Lower lobe of right lung (tissue), 2 donors: ENCODE measurements around the gene TMEM184A. TPM values are rescaled to one million over a fixed set of nuclear protein-coding genes. Genes with fewer than 3 reads are reported as not detected.

ENCODE experiments used
- ATAC-seq, 2 donors: fragments of 200-7000 bp; cut with Tn5 transposase; one replicate each; pipeline ENCODE4 v1.9.1; 2020 to 2022; ENCODE audit warnings: mild to moderate bottlenecking in 2 of 2, moderate library complexity in 2 of 2
- DNase-seq: peaks from one replicate; pipeline ENCODE4 v3.0.0-alpha.2; 2020
- H3K27ac ChIP-seq: fragments of 200-600 bp; one replicate; pipeline ENCODE4 v1.8.0; 2022
- H3K27me3 ChIP-seq: fragments of 200-600 bp; one replicate; pipeline ENCODE4 v1.8.0; 2022; ENCODE audit warnings: low read depth
- H3K36me3 ChIP-seq: fragments of 200-600 bp; one replicate; pipeline ENCODE4 v1.8.0; 2022; ENCODE audit warnings: mild to moderate bottlenecking
- H3K4me1 ChIP-seq: fragments of 200-600 bp; one replicate; pipeline ENCODE4 v1.8.0; 2022
- H3K4me3 ChIP-seq: fragments of 200-600 bp; one replicate; pipeline ENCODE4 v1.8.0; 2022; ENCODE audit warnings: mild to moderate bottlenecking
- H3K9me3 ChIP-seq: fragments of 200-600 bp; one replicate; pipeline ENCODE4 v1.8.0; 2022
- intact Hi-C: fragments of 100-400 bp; cut with DNase I; formaldehyde crosslinking; loops from one replicate; pipeline ENCODE4 v1.11.0; 2022
- total RNA-seq: library from RNA; stranded (reverse); fragmentation: NEBNext Ultra II Directional; extraction: Animal tissue kit (Norgen Biotek cat#: 25700); gene quantifications from one replicate; pipeline ENCODE4 v1.2.1, GENCODE V29; 2021
- TF ChIP-seq, protein P1 (sequence below): fragments of 200-600 bp; IDR thresholded peaks from one replicate; pipeline ENCODE4 v1.8.0; 2022; ENCODE audit warnings: antibody characterized with exemption, mild to moderate bottlenecking
- donor health status: DM: no; HTN: yes; CAD: no; lungs with severe emphysema.

Gene TMEM184A
- total RNA-seq, 1 donor from 2014 or later, result 4.3 TPM

DNA sequence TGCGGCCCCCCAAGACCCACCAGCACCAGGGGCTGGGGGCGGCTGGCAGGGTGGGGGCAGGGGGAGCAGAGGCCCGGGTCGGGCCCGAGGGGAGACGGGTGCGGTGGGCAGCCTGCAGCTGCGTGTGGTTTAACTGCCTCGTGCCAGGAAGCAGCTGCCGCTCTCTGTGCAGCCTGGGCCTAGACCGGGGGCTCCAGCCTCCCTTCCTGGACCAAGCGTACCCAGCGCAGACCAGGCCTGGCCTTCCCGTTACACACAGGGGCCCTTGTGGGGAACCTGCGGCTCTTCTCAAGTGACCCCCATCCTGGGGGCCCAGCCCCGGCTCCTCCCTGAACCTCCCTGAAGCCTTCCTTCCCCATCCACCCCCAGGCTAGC lies 45.2 kb downstream of the TMEM184A start:
- H3K9me3 ChIP-seq, result no peaks in the 10 kb centered on the region
- H3K27me3 ChIP-seq, result peaks cover 4% of the 10 kb centered on the region
- no peaks in the 10 kb centered on the region for H3K36me3 ChIP-seq
- DNase-seq, result no peak
- intact Hi-C loops, result no loop called here
- H3K27ac ChIP-seq, result no peak overlapping the region
- ATAC-seq, result no peak
- no peak overlapping the region for H3K4me3 ChIP-seq
- peaks cover 24% of the 10 kb centered on the region for H3K4me1 ChIP-seq
- TF ChIP-seq, protein P1, sequence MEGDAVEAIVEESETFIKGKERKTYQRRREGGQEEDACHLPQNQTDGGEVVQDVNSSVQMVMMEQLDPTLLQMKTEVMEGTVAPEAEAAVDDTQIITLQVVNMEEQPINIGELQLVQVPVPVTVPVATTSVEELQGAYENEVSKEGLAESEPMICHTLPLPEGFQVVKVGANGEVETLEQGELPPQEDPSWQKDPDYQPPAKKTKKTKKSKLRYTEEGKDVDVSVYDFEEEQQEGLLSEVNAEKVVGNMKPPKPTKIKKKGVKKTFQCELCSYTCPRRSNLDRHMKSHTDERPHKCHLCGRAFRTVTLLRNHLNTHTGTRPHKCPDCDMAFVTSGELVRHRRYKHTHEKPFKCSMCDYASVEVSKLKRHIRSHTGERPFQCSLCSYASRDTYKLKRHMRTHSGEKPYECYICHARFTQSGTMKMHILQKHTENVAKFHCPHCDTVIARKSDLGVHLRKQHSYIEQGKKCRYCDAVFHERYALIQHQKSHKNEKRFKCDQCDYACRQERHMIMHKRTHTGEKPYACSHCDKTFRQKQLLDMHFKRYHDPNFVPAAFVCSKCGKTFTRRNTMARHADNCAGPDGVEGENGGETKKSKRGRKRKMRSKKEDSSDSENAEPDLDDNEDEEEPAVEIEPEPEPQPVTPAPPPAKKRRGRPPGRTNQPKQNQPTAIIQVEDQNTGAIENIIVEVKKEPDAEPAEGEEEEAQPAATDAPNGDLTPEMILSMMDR, result no peak

DNA sequence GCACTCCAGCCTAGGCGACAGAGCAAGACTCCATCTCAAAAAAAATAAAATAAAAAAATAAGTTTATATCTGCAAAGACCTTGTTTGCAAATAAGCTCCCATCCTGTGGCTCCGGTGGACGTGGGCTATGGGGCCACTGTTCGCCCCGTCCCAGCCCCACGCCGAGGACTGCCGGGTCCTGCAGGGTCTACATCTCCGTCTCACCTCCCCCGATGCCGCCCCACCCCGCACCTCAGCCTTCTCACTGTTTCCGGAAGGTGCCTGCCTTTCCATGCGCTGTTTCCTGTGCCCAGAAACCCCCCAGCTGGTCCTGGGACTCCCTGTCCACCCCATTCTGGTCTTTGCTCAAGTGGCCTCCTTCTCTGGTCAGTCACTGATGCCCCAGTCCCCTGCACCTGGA lies 46.8 kb downstream of the TMEM184A start:
- Histone ChIP-seq H3K4me3 (no peak overlapping the region), H3K27ac (no peak overlapping the region), H3K9me3 (no peaks in the 10 kb centered on the region), H3K36me3 (no peaks in the 10 kb centered on the region), H3K27me3 (peaks cover 4% of the 10 kb centered on the region), H3K4me1 (peaks cover 25% of the 10 kb centered on the region)
- TF ChIP-seq, protein P1, result no peak
- intact Hi-C loops, result no loop called here
- ATAC-seq (no peak), DNase-seq (no peak)

DNA sequence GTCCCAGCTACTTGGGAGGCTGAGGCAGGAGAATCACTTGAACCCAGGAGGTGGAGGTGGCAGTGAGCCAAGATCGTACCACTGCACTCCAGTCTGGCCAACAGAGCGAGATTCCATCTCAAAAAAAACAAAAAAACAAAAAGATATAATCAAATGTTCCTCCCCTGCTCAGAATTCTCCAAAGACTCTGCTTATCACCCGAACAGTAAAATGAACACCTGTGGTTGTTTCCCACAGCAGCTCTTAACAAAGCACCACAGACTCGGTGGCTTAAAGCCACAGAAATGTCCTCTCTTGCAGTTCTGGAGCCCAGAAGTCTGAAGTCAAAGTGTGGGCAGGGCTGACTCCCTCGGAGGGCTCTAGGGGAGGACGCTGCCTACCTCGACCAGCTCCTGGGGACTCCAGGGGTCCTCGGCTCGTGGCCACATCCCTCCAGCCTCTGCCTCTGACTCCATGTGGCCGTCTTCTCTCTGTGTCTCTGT lies 47.7 kb downstream of the TMEM184A start:
- TF ChIP-seq, protein P1, result no peak
- no peaks in the 10 kb centered on the region for H3K36me3 ChIP-seq
- no peak overlapping the region for H3K4me3 ChIP-seq
- no peak for ATAC-seq
- H3K9me3 ChIP-seq, result no peaks in the 10 kb centered on the region
- H3K27ac ChIP-seq, result no peak overlapping the region
- intact Hi-C loops, result no loop called here
- H3K27me3 ChIP-seq, result peaks cover 4% of the 10 kb centered on the region
- H3K4me1 ChIP-seq, result peaks cover 18% of the 10 kb centered on the region
- no peak for DNase-seq

DNA sequence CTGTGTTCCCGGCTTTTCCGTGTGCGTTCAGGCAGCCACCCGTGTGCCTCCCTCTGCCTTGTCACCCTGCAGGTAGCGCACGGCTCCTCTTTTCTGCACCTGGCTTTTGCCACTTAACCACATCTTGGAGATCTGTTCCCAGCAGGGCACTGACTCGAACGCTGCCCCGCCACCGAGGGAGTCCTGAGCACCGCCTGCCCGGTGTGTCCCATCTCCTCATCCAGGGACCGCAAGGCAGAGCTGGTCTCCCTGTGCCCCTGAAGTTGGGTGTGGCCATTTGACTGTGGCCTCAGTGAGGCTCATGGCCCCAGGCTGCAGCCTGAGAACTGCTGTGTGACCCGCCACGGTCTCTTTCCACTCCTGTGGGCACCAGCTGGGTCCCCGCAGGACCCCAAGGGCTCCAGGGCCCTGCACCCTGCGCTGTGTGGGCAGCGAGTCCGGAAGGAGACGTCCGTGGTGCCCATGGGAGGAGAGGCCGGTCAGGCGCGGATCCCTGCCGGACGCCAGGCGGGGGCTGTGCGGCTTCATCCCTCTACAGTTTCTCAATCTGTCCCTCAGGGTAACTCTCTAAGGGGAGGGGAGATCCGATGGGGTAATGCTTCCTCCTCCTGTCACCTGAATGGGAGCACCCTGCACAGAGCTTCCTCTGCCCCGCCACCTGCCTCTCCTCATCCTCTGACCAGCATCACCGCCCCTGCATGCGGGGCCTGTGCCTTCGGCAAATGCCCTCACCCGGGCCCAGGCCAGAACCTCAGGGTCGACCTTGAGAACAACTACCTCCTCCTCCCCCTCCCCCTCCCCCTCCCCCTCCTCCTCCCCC lies 50.1 kb downstream of the TMEM184A start:
- no peaks in the 10 kb centered on the region for H3K27me3 ChIP-seq
- intact Hi-C loops, result no loop called here
- DNase-seq (no peak), ATAC-seq (no peak)
- peaks cover 25% of the 10 kb centered on the region for H3K4me1 ChIP-seq
- peaks cover 19% of the 10 kb centered on the region for H3K36me3 ChIP-seq
- no peaks in the 10 kb centered on the region for H3K9me3 ChIP-seq
- H3K4me3 ChIP-seq, result no peak overlapping the region
- TF ChIP-seq, protein P1, result no peak
- H3K27ac ChIP-seq, result no peak overlapping the region

DNA sequence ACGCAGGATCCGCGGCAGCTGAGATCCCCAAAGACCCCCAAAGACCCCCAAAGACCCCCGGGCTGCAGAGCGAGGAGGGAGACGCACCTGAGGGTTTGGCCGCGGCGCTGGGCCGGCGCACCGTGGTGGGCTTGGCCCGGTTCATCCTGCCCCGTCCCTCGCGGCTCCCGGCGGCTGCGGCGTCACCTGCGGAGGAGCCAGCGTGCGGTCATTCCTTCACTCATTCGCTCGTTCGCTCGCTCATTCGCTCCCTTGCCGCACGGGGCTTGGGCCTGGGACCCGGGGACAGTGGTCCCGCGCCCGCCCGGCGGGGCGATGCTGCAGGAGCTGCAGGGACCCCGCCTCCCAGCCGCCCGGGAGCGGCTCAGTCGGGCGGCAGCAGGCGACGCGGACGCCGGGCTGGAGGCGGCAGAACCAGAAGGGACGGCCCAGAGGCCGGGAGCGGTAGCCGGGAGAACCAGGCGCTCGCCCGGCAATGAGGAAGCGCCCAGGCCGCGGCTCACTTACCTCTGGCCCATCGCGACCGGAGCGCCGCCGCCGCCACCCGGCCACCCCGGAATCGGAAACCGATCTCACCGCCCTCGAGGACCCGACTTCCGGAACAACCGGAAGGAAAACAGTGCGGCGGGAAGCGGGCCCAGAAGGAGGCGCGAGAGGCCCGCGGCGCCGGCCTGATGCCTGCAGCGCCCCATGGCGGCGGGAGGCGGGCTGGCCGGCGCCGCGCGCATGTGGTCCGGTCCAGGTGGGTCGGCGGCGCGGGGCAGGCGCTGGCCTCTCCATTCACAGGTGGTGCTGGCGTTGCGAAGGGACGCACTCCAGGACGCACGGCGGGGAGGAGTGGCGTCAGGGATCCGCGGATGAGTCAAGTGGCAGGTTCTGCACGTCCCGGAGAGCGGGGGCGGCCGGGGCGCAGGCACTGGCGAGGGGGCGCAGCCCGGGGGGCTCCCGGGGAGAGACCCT lies 51.9 kb downstream of the TMEM184A start, which contains the start of gene INTS1:
Gene INTS1 (minus strand): TSS at position 574 of the 960 bp plus-strand sequence. CDS start 429 bp downstream, at position 145.
- Histone ChIP-seq H3K4me1 (peaks cover 25% of the 10 kb centered on the region), H3K9me3 (no peaks in the 10 kb centered on the region), H3K27ac (peak within 1 kb of the TSS; percentile 76), H3K36me3 (peaks cover 38% of the 10 kb centered on the region), H3K4me3 (peak within 1 kb of the TSS; percentile 98), H3K27me3 (no peaks in the 10 kb centered on the region)
- TF ChIP-seq, protein P1, result peak; percentile 91
- DNase-seq, result peak; percentile 94
- ATAC-seq, result peak; percentile 97
- intact Hi-C loops, result no loop called here
